Measurements from ENCODE around the gene NOMO2. TPM values are rescaled to one million over a fixed set of nuclear protein-coding genes. Genes with fewer than 3 reads are reported as not detected.
A peak's percentile ranks its signal among the peaks of the same experiment; 100 is the strongest.
"Not testable (repeated sequence)": the region's sequence is repeated elsewhere in the genome, so short reads cannot be mapped to it uniquely, and the experiment has no call there.

The NOMO2 gene
- total RNA-seq, 6 experiments from 2014 or later: 53.6 to 88.5 (median 71.4) TPM

DNA sequence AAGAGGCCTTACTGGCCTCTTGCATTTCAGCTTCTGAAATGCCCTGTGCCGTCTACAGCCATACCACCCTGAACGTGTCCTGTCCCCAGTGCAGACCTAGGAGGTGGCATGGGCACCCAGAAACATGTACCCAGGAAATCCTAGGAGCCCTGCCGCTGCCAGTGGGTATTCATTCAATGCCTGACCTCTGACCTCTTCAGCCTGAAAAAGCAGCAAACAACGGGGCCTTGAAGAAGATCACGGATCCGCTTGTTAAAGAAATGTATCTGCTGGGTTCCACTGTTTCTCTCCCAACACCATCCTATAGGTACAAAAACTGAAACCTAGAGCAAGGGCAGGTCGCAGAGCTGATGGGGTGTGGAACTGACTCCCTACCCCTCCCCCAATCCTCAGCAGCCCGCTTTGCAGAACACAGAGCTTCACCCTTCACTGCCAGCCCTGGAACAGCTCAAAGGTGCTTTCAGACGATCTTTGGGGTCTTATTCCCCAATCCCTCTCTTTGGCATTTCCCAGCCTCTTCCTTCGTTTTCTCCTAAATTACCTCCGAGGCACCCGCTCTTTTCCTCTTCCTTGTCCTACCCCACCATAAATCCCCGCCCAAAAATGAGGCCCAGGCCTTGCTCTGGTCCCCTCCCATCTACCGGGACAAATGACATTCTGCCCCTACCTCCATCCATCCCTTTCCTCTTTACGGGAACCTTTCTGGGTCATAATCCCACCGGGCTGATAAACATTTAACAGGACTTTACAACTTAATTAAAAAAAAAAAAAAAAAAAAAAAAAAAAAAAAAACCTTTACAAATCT is 1.3 kb downstream of the NOMO2 start:
- H3K4me1 ChIP-seq; H3K27ac ChIP-seq; H3K27me3 ChIP-seq; H3K36me3 ChIP-seq; DNase-seq; H3K4me3 ChIP-seq; ATAC-seq; intact Hi-C loops (cut with DNase I); H3K9me3 ChIP-seq: not testable (repeated sequence)
- WGBS (ENCODE audit: insufficient coverage, low coverage, low lambda C conversion rate, missing lambda C conversion rate): 31% methylated on average over 7 of the region's 16 CpGs

DNA sequence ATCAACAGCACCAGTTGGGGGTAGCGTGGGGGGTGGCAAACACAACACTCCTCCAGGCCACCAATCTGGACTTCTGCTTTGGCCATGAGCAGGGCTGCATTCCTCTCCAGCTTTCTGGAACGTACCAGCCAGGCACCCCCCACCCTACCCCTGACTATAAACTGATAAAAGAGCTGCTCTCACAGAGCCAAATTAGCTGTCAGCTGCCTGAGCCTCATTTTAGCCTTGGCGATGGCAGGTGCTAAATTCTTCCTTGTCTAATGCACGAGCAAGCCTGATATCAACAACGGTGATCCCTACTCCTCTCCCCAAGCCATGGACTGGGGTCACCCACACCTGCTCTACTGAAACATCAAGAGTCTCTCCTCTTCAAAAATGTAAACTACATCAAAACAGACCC is 8.2 kb downstream of the NOMO2 start:
- H3K4me1 ChIP-seq; DNase-seq; H3K27ac ChIP-seq; intact Hi-C loops (cut with DNase I); H3K9me3 ChIP-seq; H3K4me3 ChIP-seq; H3K27me3 ChIP-seq; H3K36me3 ChIP-seq; ATAC-seq: not testable (repeated sequence)
- no CpG with 5 or more reads among the region's 5 CpGs for WGBS (ENCODE audit: insufficient coverage, low coverage, low lambda C conversion rate, missing lambda C conversion rate)

DNA sequence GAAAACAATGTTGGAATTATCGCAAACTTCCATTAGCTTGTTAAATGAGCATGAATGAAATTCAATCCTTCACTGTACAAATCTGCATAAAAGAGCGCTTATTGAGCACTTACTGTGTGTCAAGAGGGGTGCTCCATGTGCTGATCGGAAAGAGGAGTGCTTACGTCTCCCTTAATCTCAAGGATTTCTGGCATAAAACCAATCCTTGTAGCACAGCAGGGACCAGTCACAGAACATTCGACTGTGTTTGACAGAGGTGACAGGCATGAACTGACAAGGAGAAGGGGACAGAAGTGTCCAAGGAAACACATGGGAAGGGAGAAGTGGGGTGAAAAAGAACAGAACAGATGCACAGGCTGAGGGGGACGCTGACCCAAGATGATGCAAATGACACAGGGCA is 14.5 kb downstream of the NOMO2 start:
- H3K4me3 ChIP-seq; H3K36me3 ChIP-seq; H3K27me3 ChIP-seq; H3K27ac ChIP-seq; H3K4me1 ChIP-seq; ATAC-seq; intact Hi-C loops (cut with DNase I); DNase-seq; H3K9me3 ChIP-seq: not testable (repeated sequence)
- 70% methylated on average over 2 of the region's 6 CpGs for WGBS (ENCODE audit: insufficient coverage, low coverage, low lambda C conversion rate, missing lambda C conversion rate)

DNA sequence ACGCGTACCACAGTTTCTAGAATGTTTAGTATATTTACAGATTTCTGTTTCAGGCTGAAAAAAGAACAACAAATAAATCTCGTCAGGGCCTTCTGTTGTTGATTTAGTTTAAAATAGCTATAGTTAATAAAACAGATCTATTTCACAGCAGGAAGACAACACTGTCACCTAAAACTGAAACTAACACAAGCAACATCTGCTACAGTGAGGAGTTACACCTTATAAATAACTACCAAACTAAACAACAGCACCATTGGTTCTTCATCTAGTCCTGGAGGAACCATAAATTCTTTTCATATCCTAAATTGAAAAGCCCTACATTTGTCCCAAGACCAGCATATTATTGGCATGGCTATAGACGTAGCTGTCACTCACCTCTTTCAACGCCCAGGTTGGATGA is 15.0 kb downstream of the NOMO2 start:
- H3K27me3 ChIP-seq; intact Hi-C loops (cut with DNase I); DNase-seq; H3K36me3 ChIP-seq; H3K9me3 ChIP-seq; H3K4me1 ChIP-seq; H3K4me3 ChIP-seq; H3K27ac ChIP-seq; ATAC-seq: not testable (repeated sequence)
- no CpG with 5 or more reads among the region's 5 CpGs for WGBS (ENCODE audit: insufficient coverage, low coverage, low lambda C conversion rate, missing lambda C conversion rate)

DNA sequence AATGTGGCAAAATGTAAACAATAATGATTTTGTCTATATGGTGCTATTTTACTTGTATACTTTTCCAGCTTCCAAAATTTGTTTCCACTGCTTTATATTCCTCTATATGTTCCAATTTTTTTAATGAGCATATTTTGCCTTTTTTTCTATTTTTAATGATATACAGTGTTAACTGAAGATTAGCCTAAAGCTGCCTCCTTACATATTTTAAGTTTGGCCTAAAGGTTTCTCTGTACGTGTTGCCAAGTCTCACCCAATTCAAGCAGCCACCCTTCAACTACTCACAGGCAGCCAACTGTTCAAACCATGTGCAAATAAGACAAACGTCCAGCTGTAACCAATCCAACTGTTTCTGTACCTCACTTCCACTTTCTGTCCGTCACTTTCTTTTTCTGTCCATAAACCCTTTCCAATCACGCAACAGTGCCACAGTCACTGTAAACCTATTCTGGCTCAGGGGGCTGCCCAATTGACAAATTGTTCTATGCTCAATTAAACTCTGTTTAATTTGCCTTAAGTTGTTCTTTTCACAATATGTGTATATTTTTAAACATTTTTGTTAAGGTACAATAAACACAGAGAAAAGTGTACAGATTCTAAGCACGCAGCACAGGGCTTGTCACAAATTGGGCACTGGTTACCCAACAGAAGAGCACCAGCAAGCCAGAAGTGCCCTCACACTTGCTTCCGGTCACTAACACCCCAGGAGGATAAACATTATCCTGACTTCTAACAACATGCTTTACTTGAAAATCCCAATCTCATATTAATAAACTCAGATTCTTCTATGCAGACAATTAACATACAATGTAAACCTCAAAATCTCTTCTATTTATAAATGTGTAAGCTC is 17.4 kb downstream of the NOMO2 start:
- ATAC-seq: peak; percentile 88 to 95 (median 92)
- intact Hi-C loops (cut with DNase I); H3K36me3 ChIP-seq: not testable (repeated sequence)

DNA sequence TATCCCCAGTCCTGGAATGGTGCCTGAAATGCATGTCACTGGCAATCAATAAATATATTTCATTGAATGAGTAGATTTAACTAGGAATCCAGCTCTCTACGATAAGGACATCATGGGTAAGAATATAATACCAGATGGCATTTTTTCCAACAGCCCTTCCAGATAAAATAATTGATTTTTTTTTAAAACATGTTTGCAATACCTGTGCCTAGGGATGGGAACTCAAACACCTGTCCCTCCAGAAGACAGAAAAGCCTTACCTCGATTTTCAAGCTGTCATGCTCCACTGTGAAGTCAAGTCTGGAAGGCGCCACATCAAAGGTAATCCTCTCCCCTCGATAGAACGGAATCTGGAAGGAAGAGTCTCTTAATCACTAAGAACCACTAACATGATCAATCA is 20.0 kb downstream of the NOMO2 start:
- H3K4me3 ChIP-seq; H3K9me3 ChIP-seq; H3K36me3 ChIP-seq; H3K27me3 ChIP-seq; ATAC-seq; DNase-seq; H3K27ac ChIP-seq; intact Hi-C loops (cut with DNase I); H3K4me1 ChIP-seq: not testable (repeated sequence)
- no CpG with 5 or more reads among the region's 5 CpGs for WGBS (ENCODE audit: insufficient coverage, low coverage, low lambda C conversion rate, missing lambda C conversion rate)

More for the DNA sequence above, 17.4 kb downstream of the NOMO2 start:
- not testable (repeated sequence) for H3K27me3 ChIP-seq, H3K9me3 ChIP-seq, H3K4me1 ChIP-seq
- Histone ChIP-seq H3K27ac (peak overlapping the region in 1 of 3 donors; percentile 34), H3K4me3 (peak overlapping the region in 1 of 3 donors; percentile 19)
- WGBS (ENCODE audit: insufficient coverage, low coverage, low lambda C conversion rate, missing lambda C conversion rate): 30% methylated on average over 4 of the region's 6 CpGs
- DNase-seq: peak in 1 of 3 donors; percentile 11

DNA sequence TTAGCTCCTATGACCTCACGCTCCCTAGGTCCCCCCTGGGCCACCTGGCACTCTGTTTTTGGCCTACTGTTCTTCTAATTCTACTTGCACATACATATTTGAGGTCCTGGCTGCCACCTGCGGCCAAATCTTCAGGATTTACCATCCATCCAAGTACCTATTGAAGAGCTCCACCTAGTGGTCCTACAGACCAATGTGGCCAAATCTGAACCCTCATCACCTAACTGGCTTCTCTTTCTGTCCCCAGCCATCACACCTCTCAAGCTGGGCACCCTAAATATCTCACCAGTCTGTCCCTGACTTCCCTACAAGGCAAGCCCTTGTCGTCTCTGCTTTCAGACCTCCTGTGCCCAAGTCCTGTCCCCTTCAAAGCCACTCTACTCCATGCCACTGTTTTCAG is 24.9 kb downstream of the NOMO2 start:
- intact Hi-C loops (cut with DNase I); H3K36me3 ChIP-seq; H3K9me3 ChIP-seq; H3K4me3 ChIP-seq; H3K27me3 ChIP-seq; DNase-seq; H3K27ac ChIP-seq; H3K4me1 ChIP-seq: not testable (repeated sequence)
- peak; percentile 75 to 88 (median 82) for ATAC-seq
- TF ChIP-seq, protein P1, sequence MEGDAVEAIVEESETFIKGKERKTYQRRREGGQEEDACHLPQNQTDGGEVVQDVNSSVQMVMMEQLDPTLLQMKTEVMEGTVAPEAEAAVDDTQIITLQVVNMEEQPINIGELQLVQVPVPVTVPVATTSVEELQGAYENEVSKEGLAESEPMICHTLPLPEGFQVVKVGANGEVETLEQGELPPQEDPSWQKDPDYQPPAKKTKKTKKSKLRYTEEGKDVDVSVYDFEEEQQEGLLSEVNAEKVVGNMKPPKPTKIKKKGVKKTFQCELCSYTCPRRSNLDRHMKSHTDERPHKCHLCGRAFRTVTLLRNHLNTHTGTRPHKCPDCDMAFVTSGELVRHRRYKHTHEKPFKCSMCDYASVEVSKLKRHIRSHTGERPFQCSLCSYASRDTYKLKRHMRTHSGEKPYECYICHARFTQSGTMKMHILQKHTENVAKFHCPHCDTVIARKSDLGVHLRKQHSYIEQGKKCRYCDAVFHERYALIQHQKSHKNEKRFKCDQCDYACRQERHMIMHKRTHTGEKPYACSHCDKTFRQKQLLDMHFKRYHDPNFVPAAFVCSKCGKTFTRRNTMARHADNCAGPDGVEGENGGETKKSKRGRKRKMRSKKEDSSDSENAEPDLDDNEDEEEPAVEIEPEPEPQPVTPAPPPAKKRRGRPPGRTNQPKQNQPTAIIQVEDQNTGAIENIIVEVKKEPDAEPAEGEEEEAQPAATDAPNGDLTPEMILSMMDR (IDR thresholded peaks at IDR 0.05): peak; percentile 14 to 41 (median 26)
- 54% methylated on average over 3 of the region's 3 CpGs for WGBS (ENCODE audit: insufficient coverage, low coverage, low lambda C conversion rate, missing lambda C conversion rate)

DNA sequence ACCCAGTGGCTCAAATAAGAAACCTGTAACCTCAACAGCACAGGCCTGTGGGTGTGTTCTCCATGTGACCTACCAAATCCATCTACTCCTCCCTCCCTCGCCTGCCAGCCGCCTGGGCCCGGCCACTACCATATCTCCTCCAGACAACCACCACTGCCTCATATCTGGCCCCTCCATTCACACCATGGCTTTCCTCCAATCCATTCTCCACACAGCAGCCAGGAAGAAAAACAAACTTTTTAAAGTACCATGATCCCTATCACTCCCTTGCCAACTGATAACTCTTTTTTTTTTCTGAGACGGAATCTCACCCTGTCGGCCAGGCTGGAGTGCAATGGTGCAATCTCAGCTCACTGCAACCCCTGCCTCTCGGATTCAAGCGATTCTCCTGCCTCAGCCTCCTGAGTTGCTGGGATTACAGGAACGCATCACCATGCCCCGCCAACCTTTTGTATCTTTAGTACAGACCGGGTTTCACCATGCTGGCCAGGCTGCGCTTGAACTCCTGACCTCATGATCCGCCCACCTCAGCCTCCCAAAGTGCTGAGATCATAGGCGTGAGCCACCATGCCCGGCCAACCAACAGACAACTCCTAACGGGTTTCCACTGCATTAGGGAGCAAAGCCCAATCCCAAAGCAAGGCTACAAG is 26.3 kb downstream of the NOMO2 start:
- H3K9me3 ChIP-seq; intact Hi-C loops (cut with DNase I); H3K36me3 ChIP-seq; H3K4me1 ChIP-seq; H3K27ac ChIP-seq; H3K27me3 ChIP-seq; H3K4me3 ChIP-seq: not testable (repeated sequence)
- DNase-seq (peak; percentile 27 to 55 (median 53)), ATAC-seq (peak in 3 of 4 donors; percentile 53 to 75 (median 71))
- 52% methylated on average over 10 of the region's 15 CpGs for WGBS (ENCODE audit: insufficient coverage, low coverage, low lambda C conversion rate, missing lambda C conversion rate)

DNA sequence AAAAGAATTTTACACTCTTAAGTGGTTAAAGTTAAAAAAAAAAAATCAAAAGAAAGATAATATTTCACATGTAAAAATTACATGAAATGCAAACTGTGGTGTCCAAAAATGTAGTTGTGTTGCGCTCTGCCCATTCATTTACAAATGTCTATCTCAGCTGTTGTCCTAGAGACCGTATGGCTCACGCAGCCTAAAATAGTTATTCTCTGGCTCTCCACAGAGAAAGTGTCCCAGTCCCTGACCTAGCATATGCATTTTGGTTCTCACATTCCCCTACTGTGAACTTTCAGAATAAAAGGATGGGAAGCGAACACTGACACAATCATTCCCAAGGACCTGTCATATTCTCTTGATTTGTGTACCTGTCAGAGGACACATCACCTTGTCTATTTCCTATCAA is 27.6 kb downstream of the NOMO2 start:
- H3K36me3 ChIP-seq; H3K4me3 ChIP-seq; H3K9me3 ChIP-seq; ATAC-seq; H3K27me3 ChIP-seq; H3K27ac ChIP-seq; intact Hi-C loops (cut with DNase I); DNase-seq; H3K4me1 ChIP-seq: not testable (repeated sequence)
- WGBS (ENCODE audit: insufficient coverage, low coverage, low lambda C conversion rate, missing lambda C conversion rate): 100% methylated on average over 1 of the region's 4 CpGs

DNA sequence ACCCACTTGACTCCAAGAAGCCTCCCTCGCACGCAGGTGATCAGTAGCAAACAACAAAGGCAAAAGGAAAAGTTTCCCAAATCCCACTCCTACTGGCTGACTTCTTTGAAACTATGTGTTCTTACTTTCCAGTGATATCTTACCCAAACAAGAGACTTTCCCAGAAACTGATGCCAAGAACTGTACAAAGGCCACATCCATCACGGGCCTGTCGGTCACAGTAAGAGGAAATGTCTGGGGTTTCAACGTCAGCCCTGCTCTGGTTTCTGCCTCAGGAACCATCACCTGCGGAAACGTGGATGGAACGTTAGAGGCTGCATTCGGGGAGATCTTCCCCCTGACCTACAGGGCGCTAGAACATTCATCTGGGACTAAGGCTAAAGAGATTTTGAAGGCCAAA is 30.6 kb downstream of the NOMO2 start:
- DNase-seq; H3K36me3 ChIP-seq; intact Hi-C loops (cut with DNase I); H3K27ac ChIP-seq; H3K9me3 ChIP-seq; H3K4me3 ChIP-seq; H3K27me3 ChIP-seq; H3K4me1 ChIP-seq: not testable (repeated sequence)
- 65% methylated on average over 2 of the region's 10 CpGs for WGBS (ENCODE audit: insufficient coverage, low coverage, low lambda C conversion rate, missing lambda C conversion rate)
- peak in 3 of 4 donors; percentile 13 to 45 (median 37) for ATAC-seq

Data from right lobe of liver (tissue), 6 donors.